Left cardiac atrium (tissue), 4 donors: ENCODE data around the gene DEXI. TPM values are rescaled to one million over a fixed set of nuclear protein-coding genes. Genes with fewer than 3 reads are reported as not detected.
A peak's percentile ranks its signal among the peaks of the same experiment; 100 is the strongest.

Experiments used
- ATAC-seq, 2 donors: fragments of 200-7000 bp; cut with Tn5 transposase; one replicate each; pipeline ENCODE4 v1.9.1; 2020; ENCODE audit warnings: mild to moderate bottlenecking in 2 of 2, moderate library complexity in 2 of 2
- DNase-seq: peaks from one replicate; pipeline ENCODE4 v3.0.0-alpha.2; 2020
- intact Hi-C, 2 donors: fragments of 100-400 bp; cut with DNase I; formaldehyde crosslinking; loops; one replicate each; pipeline versions ENCODE4 v1.14.1 to v1.15.1; 2022 to 2023
- long read RNA-seq: library from polyadenylated mRNA; unstranded; transcript quantifications from one replicate; pipeline ENCODE4 v2.0.0, GENCODE V29; 2021
- total RNA-seq, 2 donors: library from RNA; stranded (reverse); fragmentation: NEBNext Ultra II Directional; extraction: Animal tissue kit (Norgen Biotek cat#: 25700); gene quantifications; one replicate each; pipeline ENCODE4 v1.2.1, GENCODE V29; 2021
- donor health status: DM: no; HTN: yes; CAD: no.
- donor health status: DM: no; HTN: yes; CAD: no; lungs with severe emphysema.
- donor health status: DM: yes; HTN: yes; CAD: no.
- donor health status: Dilated cardiomyopathy.

DEXI gene
- total RNA-seq, result 10 to 100 TPM; 68.5 to 84.9 TPM
- long read RNA-seq, full-length matches to known transcripts, result 30 of 31 reads
- long read RNA-seq, partial matches to known transcripts, result 0 of 31 reads
- long read RNA-seq, other reads (novel, unspliced or antisense), result 1 of 31 reads

DNA sequence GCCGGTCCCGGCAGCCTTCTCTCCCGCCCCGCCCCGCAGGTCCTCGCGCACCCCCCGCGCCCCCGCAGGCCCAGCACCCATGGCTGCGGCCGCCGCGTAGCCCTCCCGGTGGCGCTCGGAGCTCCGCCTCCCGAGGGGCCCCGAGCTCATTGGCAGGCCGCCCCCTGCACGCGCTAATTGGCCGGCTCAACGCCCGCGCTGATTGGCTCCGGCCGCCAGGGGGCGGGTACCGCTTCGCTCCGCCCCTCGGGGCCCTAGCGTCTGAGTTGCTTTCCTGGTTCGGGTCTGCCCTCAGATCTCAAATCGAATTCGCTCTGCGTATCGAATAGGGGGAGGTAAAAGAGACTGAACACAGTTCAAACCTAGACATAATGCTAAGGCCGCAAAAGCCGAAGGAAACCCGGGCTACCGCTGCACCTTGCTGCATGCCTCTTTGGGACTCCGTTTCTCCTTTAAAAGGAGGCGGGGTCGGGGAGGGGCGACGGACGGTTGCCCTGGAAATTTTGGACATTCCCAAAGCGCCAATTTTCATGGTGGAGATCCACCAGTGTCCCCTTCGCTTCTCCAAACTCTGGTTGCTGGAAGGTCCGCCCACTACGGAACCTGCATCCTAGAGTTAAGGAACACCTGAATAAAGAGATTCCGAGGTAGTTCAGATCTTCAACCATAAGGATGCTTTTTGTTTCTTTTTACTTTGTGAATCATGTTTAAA is at the start of gene DEXI:
TSS of gene DEXI (minus strand) at position 117 of the 712 bp plus-strand sequence. CDS start 463 bp downstream, outside the sequence.
- ATAC-seq (peak; percentile 77 to 82), DNase-seq (peak; percentile 96)
- intact Hi-C loops, result no loop called here

DNA sequence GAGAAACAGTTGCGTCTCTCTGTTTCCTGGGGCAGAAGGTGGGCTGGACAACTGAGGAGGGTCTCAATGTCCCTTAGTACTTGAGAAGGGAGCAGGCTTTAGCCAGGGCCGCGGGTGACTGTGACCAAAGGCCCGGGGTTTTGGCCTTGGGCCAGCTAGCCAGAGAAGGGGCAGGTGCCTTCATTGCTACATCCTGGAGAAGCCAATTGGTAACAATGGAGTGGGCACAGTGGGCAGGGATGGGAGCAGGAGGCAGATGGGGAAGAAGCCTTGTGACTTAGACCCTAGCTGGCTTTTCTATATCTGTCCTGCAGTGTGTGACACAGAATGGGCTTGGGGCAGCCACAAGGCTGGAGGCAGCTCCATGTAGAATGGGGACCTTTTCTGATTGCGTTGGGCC is 48.1 kb upstream of the DEXI start:
- intact Hi-C loops, result no loop called here
- DNase-seq, result no peak
- ATAC-seq, result no peak

DNA sequence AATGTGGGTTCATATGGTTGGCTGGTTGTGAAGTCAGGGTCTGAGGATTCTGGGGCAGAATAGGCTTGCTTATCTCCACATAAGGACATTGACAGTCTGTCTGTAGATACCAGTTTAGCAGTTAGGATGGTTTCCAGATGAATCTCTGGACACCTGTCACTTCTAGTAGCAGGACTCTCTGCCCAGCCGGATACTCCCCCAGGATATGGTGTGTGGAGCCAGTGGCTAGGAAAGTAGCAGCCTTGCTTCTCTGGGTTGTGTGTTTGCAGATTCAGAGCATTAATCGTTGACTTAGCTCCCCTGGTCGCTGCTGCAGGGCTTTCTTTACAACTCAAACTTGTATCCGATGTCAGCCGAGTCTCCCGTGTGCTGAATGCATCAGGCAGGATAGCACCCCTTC is 47.3 kb upstream of the DEXI start:
- no peak for DNase-seq
- intact Hi-C loops, result no loop called here
- ATAC-seq, result peak in 1 of 2 donors; percentile 11

DNA sequence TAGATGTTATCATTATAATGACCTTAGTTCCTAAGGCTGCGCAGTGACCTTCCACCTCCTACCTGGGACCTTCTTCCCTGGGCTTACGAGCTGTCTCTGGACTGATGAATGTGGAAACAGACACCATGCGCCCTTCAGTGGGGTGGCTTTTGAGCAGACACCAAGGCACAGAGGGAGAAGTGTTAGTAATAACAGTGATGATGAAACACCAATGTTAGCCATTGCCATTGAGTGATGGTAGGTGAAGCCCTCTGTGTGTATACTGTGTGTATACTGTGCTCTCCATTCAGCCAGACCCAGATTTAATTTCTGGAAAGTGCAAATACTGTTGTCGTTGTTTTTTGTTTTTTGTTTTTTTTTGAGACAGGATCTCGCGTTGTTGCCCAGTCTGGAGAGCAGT is 46.6 kb upstream of the DEXI start:
- ATAC-seq, result no peak
- intact Hi-C loops, result no loop called here
- DNase-seq, result no peak

DNA sequence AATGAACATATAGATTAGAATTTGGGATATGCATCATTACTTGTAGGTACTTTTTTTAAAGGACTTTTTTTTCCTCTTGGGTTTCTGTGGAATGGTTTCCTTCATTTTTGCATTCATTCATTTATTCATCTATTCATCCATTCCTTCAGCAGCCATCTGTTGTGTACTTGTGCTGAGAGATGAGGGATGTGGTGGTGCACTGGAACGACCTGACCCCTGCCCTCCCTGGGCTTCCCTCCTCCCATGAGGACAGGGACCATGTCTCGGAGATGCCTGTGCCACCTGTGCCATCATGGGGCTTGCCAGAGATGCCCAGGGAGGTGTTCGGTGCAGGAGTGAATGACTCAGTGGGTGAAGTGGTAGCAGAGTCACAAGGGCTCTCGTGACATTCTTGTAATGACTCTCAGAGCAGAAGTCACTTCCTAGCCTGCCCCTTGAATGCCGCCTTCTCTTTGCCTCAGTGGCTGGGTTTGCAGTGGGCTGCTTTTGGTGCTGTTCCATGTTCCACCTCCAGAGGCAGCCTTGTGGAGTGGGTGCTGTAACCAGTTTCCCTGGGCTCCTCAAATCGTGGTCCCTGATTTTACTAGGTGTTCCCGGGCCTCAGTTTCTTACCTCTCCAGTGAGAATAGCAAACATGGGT is 46.0 kb upstream of the DEXI start:
- ATAC-seq, result no peak
- intact Hi-C loops, result no loop called here

DNA sequence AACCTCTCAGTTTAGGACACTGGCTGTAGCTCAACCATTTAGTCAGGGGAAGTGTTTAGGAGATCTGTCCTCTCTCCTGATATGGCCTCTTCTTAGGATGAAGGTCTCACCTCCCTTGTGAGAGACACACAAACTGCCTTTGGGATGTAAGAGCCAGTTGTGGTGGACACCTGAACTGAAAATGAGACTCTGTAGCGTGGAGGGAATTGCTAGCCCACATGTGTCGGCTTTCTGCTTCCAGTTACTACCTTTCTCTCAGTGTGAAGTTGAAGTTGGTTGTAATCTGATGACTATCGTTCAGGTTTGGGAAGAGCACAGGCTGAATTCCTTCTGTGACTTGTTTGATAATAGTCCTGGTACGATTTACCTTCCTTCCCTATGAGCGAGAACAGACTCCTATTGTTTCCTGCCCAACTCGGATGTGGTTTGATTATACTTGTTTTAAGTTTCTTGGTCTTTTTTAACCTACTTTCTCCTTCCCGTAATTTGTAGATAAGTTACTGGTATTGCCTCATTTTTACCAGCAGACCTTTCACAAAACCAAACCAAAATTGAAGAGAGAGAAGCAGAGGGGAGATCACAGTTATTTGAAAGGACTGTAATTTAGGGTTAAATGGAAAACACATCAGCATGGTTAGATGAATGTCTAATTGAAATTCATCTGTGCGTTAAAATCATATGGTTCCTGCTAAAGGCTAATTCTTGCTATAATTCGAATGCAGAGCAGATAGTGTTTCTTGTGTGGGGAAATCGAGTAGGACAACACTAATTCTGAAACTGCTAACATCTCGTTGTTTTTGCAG is 45.3 kb upstream of the DEXI start:
- DNase-seq, result no peak
- no peak for ATAC-seq
- intact Hi-C loops, result no loop called here

More for the DNA sequence above, 46.0 kb upstream of the DEXI start:
- DNase-seq, result no peak

DNA sequence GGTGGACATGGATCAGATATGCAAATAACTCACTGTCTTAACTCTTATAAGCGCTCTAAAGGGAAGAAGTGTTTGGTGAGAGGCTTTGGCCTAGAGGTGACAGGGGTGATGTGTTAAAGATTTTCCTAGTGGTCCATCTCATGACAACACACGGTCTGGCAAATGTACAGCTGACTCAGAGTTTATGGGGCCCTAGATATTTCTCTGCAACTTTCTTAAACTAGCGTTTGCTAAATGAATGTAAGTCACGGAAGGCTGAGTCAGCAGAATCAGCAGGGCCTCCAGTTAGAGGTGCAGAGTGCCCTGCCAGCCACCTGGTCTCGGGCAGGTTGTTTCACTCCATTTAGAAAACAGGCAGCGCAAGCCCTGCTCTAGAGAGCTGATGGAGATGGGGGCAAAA is 42.2 kb upstream of the DEXI start:
- DNase-seq (no peak), ATAC-seq (no peak)
- intact Hi-C loops, result no loop called here

DNA sequence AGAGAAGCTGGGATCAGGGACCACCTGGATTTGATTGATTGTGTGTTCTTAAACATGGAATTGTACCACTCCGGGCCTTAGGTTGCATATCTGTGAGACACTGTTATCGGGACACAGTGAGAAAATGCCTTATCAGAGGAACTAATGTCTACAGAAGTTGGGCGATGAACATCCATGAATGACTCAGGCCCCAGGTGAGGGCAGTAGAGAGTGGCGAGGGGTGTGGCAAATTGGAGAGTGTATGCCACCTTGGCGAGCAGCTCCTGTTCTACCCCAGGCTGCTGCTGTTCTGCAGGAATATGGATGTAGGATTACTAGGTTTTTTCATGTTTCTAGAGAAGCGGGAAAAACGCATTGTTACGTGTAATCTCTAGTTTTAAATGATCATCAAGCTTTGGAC is 40.9 kb upstream of the DEXI start:
- DNase-seq, result no peak
- ATAC-seq, result no peak
- intact Hi-C loops, result no loop called here

DNA sequence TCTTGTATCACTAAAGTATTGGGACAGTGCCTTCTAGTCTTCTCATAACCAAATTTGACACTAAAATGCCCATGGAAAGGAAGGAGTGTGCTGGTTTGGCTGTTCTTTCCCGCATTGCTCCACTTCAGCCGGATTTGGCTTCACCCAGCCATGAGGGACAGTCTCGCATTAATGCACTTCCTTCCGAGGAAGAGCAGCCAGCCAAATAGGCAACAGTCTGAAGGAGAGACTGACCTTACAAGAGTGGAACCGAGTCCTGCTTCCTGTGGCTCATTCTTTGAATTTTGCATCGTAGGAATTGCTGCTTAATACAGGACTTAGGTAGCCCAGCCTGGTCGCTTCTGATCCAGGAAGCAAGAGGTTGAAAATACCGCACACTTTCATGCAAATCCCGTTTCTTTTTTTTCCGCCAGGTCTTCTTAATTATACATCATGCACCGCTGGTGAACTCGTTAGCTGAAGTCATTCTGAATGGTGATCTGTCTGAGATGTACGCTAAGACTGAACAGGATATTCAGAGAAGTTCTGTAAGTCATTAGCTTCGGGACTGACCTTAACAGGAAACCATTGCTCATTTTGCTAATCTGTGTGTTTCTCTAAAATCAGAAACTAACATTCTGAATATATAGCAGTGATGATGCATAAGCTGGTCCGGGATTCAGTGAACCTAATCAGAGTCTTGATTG is 40.3 kb upstream of the DEXI start:
- DNase-seq (peak; percentile 34), ATAC-seq (peak; percentile 18 to 83)
- intact Hi-C loops, result no loop called here

DNA sequence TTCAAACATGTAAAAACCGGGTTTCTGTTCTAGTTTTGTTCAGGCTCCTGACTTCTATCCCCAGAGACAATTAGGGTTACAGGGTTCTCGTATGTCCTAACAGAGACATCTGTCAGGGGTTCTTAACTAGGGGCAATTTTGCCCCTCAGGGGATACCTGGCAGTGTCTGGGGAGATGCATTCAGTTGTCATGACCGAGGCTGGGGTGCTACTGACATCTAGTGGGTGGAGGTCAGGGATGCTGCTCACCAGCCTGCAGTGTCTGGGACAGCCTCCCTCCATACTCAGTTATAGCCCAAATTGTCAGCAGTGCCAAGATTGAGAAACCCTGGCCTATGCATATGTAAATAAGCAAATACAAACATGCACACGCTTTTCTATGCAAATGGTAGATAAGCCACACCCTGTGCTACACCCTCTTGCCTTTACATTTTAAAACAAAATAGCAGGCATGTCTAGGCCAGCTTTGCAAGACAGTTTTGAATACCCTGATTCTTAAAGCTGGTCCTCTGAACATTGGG is 39.5 kb upstream of the DEXI start:
- DNase-seq, result no peak
- intact Hi-C loops, result no loop called here
- no peak for ATAC-seq

DNA sequence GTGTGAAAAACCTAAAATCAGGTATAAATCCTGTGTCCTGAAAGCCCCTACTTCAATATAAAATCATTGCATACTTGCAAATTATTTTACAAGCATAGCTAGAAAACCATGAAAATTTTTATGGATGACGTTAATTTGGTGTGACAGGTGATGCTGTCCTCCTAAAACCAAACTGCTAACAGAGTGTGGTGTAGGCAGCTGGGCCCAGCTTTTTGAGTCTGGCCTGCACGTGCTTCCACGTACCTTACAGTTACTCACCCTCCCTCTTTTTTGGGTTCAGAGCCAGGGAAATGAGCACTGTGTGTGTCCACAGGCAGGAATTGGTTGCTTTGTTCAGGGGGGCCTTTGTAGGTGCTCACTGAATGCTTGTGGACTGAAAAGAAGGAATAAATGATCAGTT is 38.5 kb upstream of the DEXI start:
- ATAC-seq (no peak), DNase-seq (no peak)
- intact Hi-C loops, result no loop called here

DNA sequence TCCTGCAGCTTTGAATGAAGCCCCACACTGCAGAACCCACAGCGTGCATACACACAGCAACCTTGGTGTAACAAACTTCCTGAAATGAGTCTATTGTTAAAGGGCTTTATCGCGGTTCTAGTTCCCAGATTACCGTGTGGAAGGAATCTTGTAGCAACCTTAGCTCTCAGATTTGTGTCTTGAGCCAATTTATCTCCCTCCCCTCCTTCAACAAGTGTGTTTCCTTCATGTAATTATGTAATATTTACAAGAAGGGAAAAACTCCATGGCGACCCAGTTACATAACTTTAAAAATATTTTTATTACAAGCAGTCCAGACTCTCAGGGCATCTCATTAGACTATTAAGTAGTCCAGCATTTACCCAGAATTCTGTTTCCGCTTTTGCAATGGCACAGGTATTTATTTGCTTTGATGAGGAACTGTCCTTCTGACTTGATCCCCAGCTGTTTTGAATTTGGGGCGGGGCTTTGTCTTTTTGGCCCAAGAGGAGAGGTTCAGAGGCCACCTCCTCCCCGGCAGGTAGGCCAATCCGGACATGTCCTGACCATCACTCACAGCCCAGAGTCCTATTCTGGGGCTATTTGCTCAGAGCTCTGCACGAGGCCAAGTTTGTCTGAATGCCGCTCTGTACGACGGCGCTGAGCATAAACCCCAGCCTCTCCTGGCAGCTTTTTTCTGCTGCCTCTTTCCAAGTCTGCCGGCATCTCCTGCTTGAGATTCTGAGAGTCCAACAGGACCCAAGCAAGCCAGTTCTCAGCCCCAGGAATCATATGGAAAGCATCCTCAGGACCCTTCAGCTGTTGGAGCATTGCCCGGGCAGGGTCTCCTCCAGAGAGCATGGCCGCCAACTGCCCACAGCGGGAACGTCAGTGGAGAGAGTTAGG is 37.7 kb upstream of the DEXI start:
- DNase-seq, result no peak
- intact Hi-C loops, result no loop called here

DNA sequence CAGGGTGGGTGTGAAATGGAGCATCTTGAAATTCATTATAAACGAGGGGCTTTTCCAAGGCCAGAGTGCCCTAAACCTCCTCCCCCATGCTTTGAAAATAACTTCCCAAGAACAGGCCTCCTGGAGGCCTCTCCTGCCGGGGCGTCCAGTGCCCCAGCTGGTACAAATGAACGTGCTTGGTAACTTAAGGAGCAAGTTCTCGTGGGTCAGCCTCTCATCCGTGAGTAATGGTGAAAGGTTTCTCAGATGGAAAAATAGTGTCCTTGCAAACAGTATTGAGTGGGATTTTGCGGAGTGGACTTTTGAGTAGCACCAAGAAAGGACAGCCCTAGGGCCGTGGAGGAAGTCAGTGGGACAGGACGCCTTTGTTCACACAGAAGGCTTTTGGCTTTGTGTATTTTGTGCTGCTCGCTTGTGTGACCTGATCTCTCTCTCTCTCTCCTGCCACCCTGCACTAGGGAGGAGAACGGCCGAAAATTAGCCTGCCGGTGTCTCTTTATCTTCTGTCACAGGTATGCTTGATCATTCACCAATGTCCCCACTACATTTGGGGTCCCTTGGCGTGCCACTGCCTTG is 36.7 kb upstream of the DEXI start:
- no peak for ATAC-seq

More for the DNA sequence above, 37.7 kb upstream of the DEXI start:
- peak; percentile 66 to 92 for ATAC-seq

DNA sequence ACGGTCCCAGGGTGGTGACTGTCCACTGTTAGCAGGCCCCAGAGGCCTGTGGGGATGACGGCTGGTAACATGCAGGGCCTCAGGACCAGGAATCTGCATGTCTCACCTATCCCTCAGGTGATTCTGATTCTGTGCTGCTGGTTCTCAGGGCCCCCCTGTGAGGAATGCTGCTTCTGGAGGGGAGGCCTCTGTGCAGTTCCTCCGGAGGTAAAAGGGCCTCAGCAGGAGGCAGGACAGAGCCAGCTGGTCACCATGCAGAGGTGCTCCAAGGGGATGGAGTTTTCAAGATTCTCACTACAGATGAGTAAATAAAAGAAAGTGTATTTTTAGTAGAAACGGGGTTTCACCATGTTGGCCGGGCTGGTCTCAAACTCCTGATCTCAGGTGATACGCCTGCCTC is 35.9 kb upstream of the DEXI start:
- intact Hi-C loops, result no loop called here
- no peak for DNase-seq
- ATAC-seq, result no peak

More for the DNA sequence above, 36.7 kb upstream of the DEXI start:
- intact Hi-C loops, result no loop called here
- no peak for DNase-seq

DNA sequence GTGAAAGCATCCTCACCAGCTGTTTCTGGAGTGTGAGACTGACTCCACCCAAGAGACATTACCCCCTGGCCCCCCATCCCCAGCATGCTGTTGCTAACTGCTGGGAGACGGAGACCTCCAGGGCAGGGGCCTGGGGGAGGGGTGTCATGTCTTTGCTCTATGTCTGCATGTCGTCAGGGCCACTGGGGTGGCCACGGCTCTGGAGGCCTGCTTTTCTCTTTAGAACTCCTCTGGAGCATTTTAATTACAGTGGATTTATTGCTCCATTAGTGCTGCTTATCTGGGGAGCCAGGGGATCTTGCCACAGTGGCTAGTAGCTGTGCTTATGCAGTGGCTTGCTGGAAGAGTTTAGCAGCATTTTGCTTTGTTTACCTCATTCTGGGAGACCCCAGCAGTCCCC is 34.4 kb upstream of the DEXI start:
- DNase-seq (no peak), ATAC-seq (no peak)
- intact Hi-C loops, result no loop called here

DNA sequence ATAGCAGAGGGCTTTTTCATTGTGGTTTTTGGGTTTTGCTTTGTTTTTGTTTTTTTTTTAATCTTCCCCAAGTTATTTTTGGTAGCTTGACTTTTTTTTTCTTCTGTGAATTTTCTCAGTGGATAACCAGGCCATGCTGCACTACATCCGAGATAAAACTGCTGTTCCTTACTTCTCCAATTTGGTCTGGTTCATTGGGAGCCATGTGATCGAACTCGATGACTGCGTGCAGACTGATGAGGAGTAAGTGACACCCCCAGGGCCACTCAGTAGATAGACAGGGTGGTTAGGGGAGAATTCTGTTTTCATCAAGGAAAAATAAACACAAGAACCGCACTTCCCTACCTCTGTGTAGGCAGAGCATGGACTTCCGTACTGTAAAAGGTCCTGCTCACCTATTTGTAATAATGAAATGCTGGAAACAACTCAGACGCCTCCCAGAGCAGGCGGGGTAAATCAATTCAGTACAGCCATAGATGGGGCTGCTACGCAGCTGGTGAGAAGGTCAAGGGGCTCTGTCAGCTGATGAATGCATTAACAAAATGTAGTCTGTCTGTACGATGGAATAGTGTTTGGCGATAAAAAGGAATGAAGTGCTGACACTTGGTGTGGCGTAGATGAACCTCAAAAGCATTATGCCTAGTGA is 30.7 kb upstream of the DEXI start:
- DNase-seq (no peak), ATAC-seq (no peak)
- intact Hi-C loops, result loop anchor here in 1 of 2 donors (5.0 kb wide), 1 partner anchor 284 kb away; the partner anchor contains the start of gene SOCS1

DNA sequence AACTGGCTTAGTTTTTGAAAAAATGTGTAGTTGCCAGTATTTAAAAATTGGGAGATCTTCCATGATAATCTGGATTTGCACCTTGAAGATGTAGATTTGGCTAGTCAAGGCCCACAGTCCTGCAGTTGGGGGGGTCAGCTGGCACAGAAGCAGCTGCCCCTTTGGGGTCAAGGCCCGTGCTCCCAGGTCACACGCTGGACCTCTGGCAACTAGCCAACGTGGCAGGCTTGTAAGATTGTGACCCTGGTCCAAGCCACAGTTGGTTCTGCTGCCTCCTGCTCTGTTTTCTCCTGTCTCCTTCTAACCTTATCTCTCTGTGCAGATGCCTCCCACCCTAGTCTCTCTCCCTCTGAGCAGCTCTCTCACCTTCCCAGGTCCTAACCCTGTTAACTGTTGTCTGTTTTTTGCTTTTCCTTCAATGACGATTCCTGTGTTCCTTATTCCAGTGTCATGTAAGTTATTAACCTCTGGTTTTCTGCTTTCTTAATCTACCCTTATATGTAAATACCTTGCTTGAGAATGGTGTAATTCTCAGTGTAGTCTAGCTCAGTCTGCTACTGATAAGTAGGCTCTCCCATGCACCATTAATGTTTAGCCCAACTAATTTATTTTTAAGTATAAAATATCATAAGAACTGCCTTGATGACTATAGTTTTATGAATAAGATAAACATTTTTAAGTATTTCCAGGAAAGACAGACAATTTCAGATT is 30.0 kb upstream of the DEXI start:
- ATAC-seq (no peak), DNase-seq (no peak)
- intact Hi-C loops, result loop anchor here in 1 of 2 donors (5.0 kb wide), 1 partner anchor 285 kb away; the partner anchor contains the start of gene SOCS1
